ENCODE measurements around the gene MRGPRX1. TPM values are rescaled to one million over a fixed set of nuclear protein-coding genes. Genes with fewer than 3 reads are reported as not detected.

The MRGPRX1 gene
- total RNA-seq = not detected
- long read RNA-seq = 0 reads

- no peak for TF ChIP-seq CTCF (IDR thresholded peaks at IDR 0.05; ENCODE audit: borderline replicate concordance)
- DNase-seq = no peak
- Histone ChIP-seq H3K27me3 (ENCODE audit: low read depth) (peaks cover 33% of the 10 kb centered on the region), H3K27ac (replicated peaks) (no peak within 1 kb of the TSS), H3K36me3 (no peaks in the 10 kb centered on the region), H3K9me3 (replicated peaks) (no peaks in the 10 kb centered on the region), H3K4me3 (no peak within 1 kb of the TSS), H3K4me1 (no peaks in the 10 kb centered on the region)
- intact Hi-C loops (cut with micrococcal nuclease) = no loop called here
These were observed at the start of gene MRGPRX1 for GRCh38 chr11:18939314-18939713. Gene MRGPRX1, minus strand, starts transcription at chr11:18939414. Its CDS starts 4,630 bp downstream, at chr11:18934784.

- intact Hi-C loops (cut with micrococcal nuclease) = no loop called here
- Histone ChIP-seq H3K27me3 (ENCODE audit: low read depth) (no peaks in the 10 kb centered on the region), H3K27ac (replicated peaks) (no peak overlapping the region), H3K36me3 (no peaks in the 10 kb centered on the region), H3K4me1 (no peaks in the 10 kb centered on the region), H3K4me3 (no peak overlapping the region), H3K9me3 (replicated peaks) (peaks cover 21% of the 10 kb centered on the region)
- TF ChIP-seq CTCF (IDR thresholded peaks at IDR 0.05; ENCODE audit: borderline replicate concordance) = no peak
- DNase-seq = no peak
These were observed 48.4 kb upstream of the MRGPRX1 start for GRCh38 chr11:18987454-18988231.

GRCh38 chr11:18986744-18987143 is 47.5 kb upstream of the MRGPRX1 start:
- H3K4me3 ChIP-seq = no peak overlapping the region
- intact Hi-C loops (cut with micrococcal nuclease) = no loop called here
- H3K27ac ChIP-seq (replicated peaks) = no peak overlapping the region
- H3K36me3 ChIP-seq = no peaks in the 10 kb centered on the region
- peaks cover 15% of the 10 kb centered on the region for H3K9me3 ChIP-seq (replicated peaks)
- H3K4me1 ChIP-seq = no peaks in the 10 kb centered on the region
- DNase-seq = no peak
- no peak for TF ChIP-seq CTCF (IDR thresholded peaks at IDR 0.05; ENCODE audit: borderline replicate concordance)
- no peaks in the 10 kb centered on the region for H3K27me3 ChIP-seq (ENCODE audit: low read depth)

GRCh38 chr11:18981897-18982296 is 42.7 kb upstream of the MRGPRX1 start:
- Histone ChIP-seq H3K4me3 (no peak overlapping the region), H3K27ac (replicated peaks) (no peak overlapping the region), H3K27me3 (ENCODE audit: low read depth) (no peaks in the 10 kb centered on the region), H3K4me1 (no peaks in the 10 kb centered on the region), H3K36me3 (no peaks in the 10 kb centered on the region), H3K9me3 (replicated peaks) (peaks cover 21% of the 10 kb centered on the region)
- TF ChIP-seq CTCF (IDR thresholded peaks at IDR 0.05; ENCODE audit: borderline replicate concordance) = no peak
- DNase-seq = no peak
- intact Hi-C loops (cut with micrococcal nuclease) = no loop called here

GRCh38 chr11:18974192-18974591 is 35.0 kb upstream of the MRGPRX1 start:
- H3K4me1 ChIP-seq = no peaks in the 10 kb centered on the region
- intact Hi-C loops (cut with micrococcal nuclease) = no loop called here
- no peaks in the 10 kb centered on the region for H3K36me3 ChIP-seq
- peaks cover 10% of the 10 kb centered on the region for H3K9me3 ChIP-seq (replicated peaks)
- H3K4me3 ChIP-seq = no peak overlapping the region
- no peak for TF ChIP-seq CTCF (IDR thresholded peaks at IDR 0.05; ENCODE audit: borderline replicate concordance)
- no peak for DNase-seq
- peaks cover 14% of the 10 kb centered on the region for H3K27me3 ChIP-seq (ENCODE audit: low read depth)
- no peak overlapping the region for H3K27ac ChIP-seq (replicated peaks)

All from left ventricle myocardium inferior (tissue), 1 donor.